Mesendoderm (in vitro differentiated cells): ENCODE results near the gene STPG1.
"Not testable (repeated sequence)": the region's sequence is repeated elsewhere in the genome, so short reads cannot be mapped to it uniquely, and the experiment has no call there.

ENCODE experiments used
- DNase-seq: peaks from one replicate; pipeline ENCODE4 v3.0.0; 2013
- H2AK5ac ChIP-seq: 2 replicates; pipeline ENCODE4 v1.6.1; 2013; ENCODE audit warnings: low read length, inconsistent platforms
- H2BK120ac ChIP-seq: 2 replicates; pipeline ENCODE4 v1.6.1; 2013; ENCODE audit warnings: low read depth, mild to moderate bottlenecking, low read length, moderate library complexity, mixed read lengths
- H2BK15ac ChIP-seq: replicated peaks from 2 replicates; pipeline ENCODE4 v1.6.1; 2013; ENCODE audit warnings: low read depth, mild to moderate bottlenecking, moderate library complexity
- H2BK5ac ChIP-seq: 2 replicates; pipeline ENCODE4 v1.6.1; 2013; ENCODE audit warnings: low read length, inconsistent platforms
- H3K18ac ChIP-seq: 2 replicates; pipeline ENCODE4 v1.6.1; 2013; ENCODE audit warnings: mild to moderate bottlenecking, low read length, mixed read lengths
- H3K23ac ChIP-seq: one replicate; pipeline ENCODE4 v1.6.1; 2013; ENCODE audit warnings: low read length
- H3K27ac ChIP-seq: 2 replicates; pipeline ENCODE4 v1.5.1; 2013; ENCODE audit warnings: low read depth, mild to moderate bottlenecking, inconsistent platforms, low read length, moderate library complexity
- H3K27me3 ChIP-seq: 2 replicates; pipeline ENCODE4 v1.6.1; 2013; ENCODE audit warnings: low read length, control low read depth, mild to moderate bottlenecking, inconsistent platforms; ENCODE audit not compliant: insufficient read depth, poor library complexity
- H3K36me3 ChIP-seq: 2 replicates; pipeline ENCODE4 v1.6.1; 2013; ENCODE audit warnings: low read length, inconsistent platforms; ENCODE audit not compliant: control insufficient read depth, insufficient read depth
- H3K4ac ChIP-seq: one replicate; pipeline ENCODE4 v1.6.1; 2013; ENCODE audit warnings: low read depth, mild to moderate bottlenecking, low read length, moderate library complexity
- H3K4me1 ChIP-seq: 2 replicates; pipeline ENCODE4 v1.6.1; 2013; ENCODE audit warnings: low read depth, low read length, inconsistent platforms; ENCODE audit not compliant: control insufficient read depth
- H3K4me2 ChIP-seq: 2 replicates; pipeline ENCODE4 v1.6.1; 2013; ENCODE audit warnings: low read length
- H3K4me3 ChIP-seq: 2 replicates; pipeline ENCODE4 v1.5.1; 2013; ENCODE audit warnings: mild to moderate bottlenecking, low read length
- H3K56ac ChIP-seq: one replicate; pipeline ENCODE4 v1.6.1; 2013; ENCODE audit warnings: low read length
- H3K79me1 ChIP-seq: 2 replicates; pipeline ENCODE4 v1.6.1; 2013; ENCODE audit warnings: low read length, inconsistent platforms
- H3K79me2 ChIP-seq: 2 replicates; pipeline ENCODE4 v1.6.1; 2013; ENCODE audit warnings: mild to moderate bottlenecking, low read length; ENCODE audit not compliant: control insufficient read depth, insufficient read depth
- H3K9ac ChIP-seq: 2 replicates; pipeline ENCODE4 v1.6.1; 2013; ENCODE audit warnings: low read length, inconsistent platforms
- H4K5ac ChIP-seq: one replicate; pipeline ENCODE4 v1.6.1; 2013; ENCODE audit warnings: low read length
- H4K8ac ChIP-seq: one replicate; pipeline ENCODE4 v1.6.1; 2013; ENCODE audit warnings: low read depth, mild to moderate bottlenecking, control low read depth, low read length, moderate library complexity
- WGBS: extraction: QIAGEN DNeasy Blood & Tissue Kit; methylation state at CpG from one replicate; pipeline ENCODE4 v1.1.7; 2013; ENCODE audit warnings: low lambda C conversion rate, missing lambda C conversion rate; ENCODE audit not compliant: insufficient coverage; ENCODE audit errors: extremely low coverage; 5-methylcytosine and 5-hydroxymethylcytosine counted together

STPG1 gene

DNA sequence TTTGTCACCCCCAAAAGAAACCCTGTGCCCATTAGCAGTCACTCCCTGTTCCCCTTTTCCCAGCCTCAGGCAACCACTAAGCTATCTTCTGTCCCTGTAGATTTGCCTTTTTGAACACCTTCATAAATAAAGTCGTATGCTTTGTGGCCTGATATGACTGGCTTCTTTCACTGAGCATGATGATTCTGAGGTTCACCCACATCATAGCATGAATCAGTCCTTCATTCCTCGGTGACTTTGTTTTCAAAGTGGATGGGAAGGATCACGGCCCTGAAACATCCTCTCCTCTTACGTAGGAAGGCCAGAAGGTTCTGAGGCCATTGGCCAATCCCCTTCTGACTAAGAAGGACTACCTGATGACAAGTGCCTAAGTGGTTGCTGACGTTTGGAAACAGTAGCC lies 41.1 kb upstream of the STPG1 start:
- H4K8ac ChIP-seq, result no peak overlapping the region
- H3K36me3 ChIP-seq, result no peaks in the 10 kb centered on the region
- H4K5ac ChIP-seq, result no peak overlapping the region
- no peaks in the 10 kb centered on the region for H3K79me1 ChIP-seq
- H3K23ac ChIP-seq, result no peak overlapping the region
- H3K4me2 ChIP-seq, result no peak overlapping the region
- H2AK5ac ChIP-seq, result no peak overlapping the region
- H2BK120ac ChIP-seq, result no peak overlapping the region
- WGBS, result no CpG with 5 or more reads among the region's 5 CpGs
- H3K4ac ChIP-seq, result no peak overlapping the region
- no peaks in the 10 kb centered on the region for H3K79me2 ChIP-seq
- H3K4me1 ChIP-seq, result no peaks in the 10 kb centered on the region
- no peak overlapping the region for H3K27ac ChIP-seq
- no peak overlapping the region for H3K18ac ChIP-seq
- no peak overlapping the region for H2BK15ac ChIP-seq
- no peak overlapping the region for H3K4me3 ChIP-seq
- DNase-seq, result no peak
- no peak overlapping the region for H2BK5ac ChIP-seq
- no peak overlapping the region for H3K9ac ChIP-seq
- no peak overlapping the region for H3K56ac ChIP-seq
- no peaks in the 10 kb centered on the region for H3K27me3 ChIP-seq

GRCh38 chr1:24452922-24453485 lies 39.4 kb upstream of the STPG1 start:
- Histone ChIP-seq H3K36me3 (no peaks in the 10 kb centered on the region), H4K5ac (no peak overlapping the region), H3K4me2 (no peak overlapping the region), H3K18ac (no peak overlapping the region), H3K4me3 (no peak overlapping the region), H3K79me2 (no peaks in the 10 kb centered on the region), H3K4ac (no peak overlapping the region), H3K79me1 (no peaks in the 10 kb centered on the region), H2BK15ac (no peak overlapping the region), H2BK5ac (no peak overlapping the region), H3K56ac (no peak overlapping the region), H3K27ac (no peak overlapping the region), H3K27me3 (no peaks in the 10 kb centered on the region), H2BK120ac (no peak overlapping the region), H3K9ac (no peak overlapping the region), H3K23ac (no peak overlapping the region), H4K8ac (no peak overlapping the region), H3K4me1 (no peaks in the 10 kb centered on the region), H2AK5ac (no peak overlapping the region)
- no CpG with 5 or more reads among the region's 8 CpGs for WGBS
- DNase-seq, result no peak

GRCh38 chr1:24451746-24452145 lies 38.2 kb upstream of the STPG1 start:
- Histone ChIP-seq H2BK5ac (no peak overlapping the region), H3K36me3 (no peaks in the 10 kb centered on the region), H4K8ac (no peak overlapping the region), H3K79me1 (no peaks in the 10 kb centered on the region), H3K56ac (no peak overlapping the region), H2BK120ac (no peak overlapping the region), H3K27me3 (no peaks in the 10 kb centered on the region), H3K4me1 (no peaks in the 10 kb centered on the region), H3K9ac (no peak overlapping the region), H3K4ac (no peak overlapping the region), H2BK15ac (no peak overlapping the region), H3K23ac (no peak overlapping the region), H3K18ac (no peak overlapping the region), H3K27ac (no peak overlapping the region), H4K5ac (no peak overlapping the region), H2AK5ac (no peak overlapping the region), H3K79me2 (no peaks in the 10 kb centered on the region), H3K4me3 (no peak overlapping the region), H3K4me2 (no peak overlapping the region)
- WGBS, result no CpG with 5 or more reads among the region's 3 CpGs
- no peak for DNase-seq

DNA sequence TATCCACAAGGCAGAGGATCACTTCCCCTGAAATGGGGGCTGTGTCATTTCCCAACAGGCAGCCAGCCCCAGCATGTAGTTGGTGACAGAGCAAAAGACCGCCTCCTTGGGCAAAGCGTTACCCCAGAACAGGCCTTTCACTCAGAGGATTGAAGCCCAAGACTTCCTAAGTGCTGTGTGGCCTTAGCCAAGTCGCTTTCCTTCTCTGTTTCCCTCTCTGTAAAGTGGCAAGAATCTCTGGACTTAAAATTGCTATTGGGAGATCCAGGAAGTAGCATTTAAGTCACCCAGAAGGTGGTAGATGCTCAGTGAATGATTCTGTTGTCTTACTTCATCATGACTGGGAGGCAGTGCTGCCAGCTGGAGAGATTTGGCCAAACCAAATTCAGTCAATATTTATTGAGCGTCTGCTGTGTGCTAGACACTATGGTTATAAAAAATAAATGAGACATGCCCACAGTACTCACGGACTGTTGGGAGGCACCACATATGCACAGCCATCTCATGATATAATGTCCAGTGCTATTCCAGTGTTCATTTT lies 37.3 kb upstream of the STPG1 start:
- no peaks in the 10 kb centered on the region for H3K79me2 ChIP-seq
- H4K5ac ChIP-seq, result no peak overlapping the region
- H3K36me3 ChIP-seq, result no peaks in the 10 kb centered on the region
- no peak overlapping the region for H3K56ac ChIP-seq
- H2BK15ac ChIP-seq, result no peak overlapping the region
- no peak overlapping the region for H3K18ac ChIP-seq
- WGBS, result no CpG with 5 or more reads among the region's 5 CpGs
- no peak overlapping the region for H2AK5ac ChIP-seq
- H3K4me1 ChIP-seq, result no peaks in the 10 kb centered on the region
- H3K9ac ChIP-seq, result no peak overlapping the region
- no peak overlapping the region for H4K8ac ChIP-seq
- no peak overlapping the region for H3K4me3 ChIP-seq
- no peak overlapping the region for H3K4me2 ChIP-seq
- H3K23ac ChIP-seq, result no peak overlapping the region
- no peak for DNase-seq
- no peaks in the 10 kb centered on the region for H3K79me1 ChIP-seq
- no peaks in the 10 kb centered on the region for H3K27me3 ChIP-seq
- no peak overlapping the region for H3K27ac ChIP-seq
- H2BK5ac ChIP-seq, result no peak overlapping the region
- H2BK120ac ChIP-seq, result no peak overlapping the region
- H3K4ac ChIP-seq, result no peak overlapping the region

DNA sequence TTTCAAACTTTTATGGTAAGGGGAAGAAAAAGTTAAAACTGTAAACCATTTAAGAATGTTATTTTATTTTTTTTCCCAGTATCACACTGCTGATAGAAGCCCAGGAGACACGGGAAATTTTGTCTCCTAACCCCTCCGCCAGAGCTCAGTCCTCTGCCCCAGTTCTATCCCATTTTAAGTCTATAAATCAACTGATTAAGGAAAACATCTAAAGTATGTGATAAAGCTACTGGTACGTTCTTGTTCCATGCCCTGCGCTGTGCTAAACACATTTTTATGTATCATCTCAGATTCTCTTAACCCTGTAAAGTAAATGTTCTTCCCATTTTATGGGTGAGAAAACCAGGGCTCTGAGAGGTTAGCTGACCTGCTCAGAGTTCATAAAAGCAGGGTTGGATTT lies 36.7 kb upstream of the STPG1 start:
- H3K23ac ChIP-seq, result no peak overlapping the region
- no peak overlapping the region for H2AK5ac ChIP-seq
- no peak overlapping the region for H2BK120ac ChIP-seq
- H4K8ac ChIP-seq, result no peak overlapping the region
- H4K5ac ChIP-seq, result no peak overlapping the region
- H3K4me3 ChIP-seq, result no peak overlapping the region
- no CpG with 5 or more reads among the region's 4 CpGs for WGBS
- no peak overlapping the region for H3K18ac ChIP-seq
- no peaks in the 10 kb centered on the region for H3K27me3 ChIP-seq
- H3K36me3 ChIP-seq, result no peaks in the 10 kb centered on the region
- no peak overlapping the region for H3K4me2 ChIP-seq
- H3K4me1 ChIP-seq, result no peaks in the 10 kb centered on the region
- H2BK15ac ChIP-seq, result no peak overlapping the region
- no peaks in the 10 kb centered on the region for H3K79me2 ChIP-seq
- H3K9ac ChIP-seq, result no peak overlapping the region
- DNase-seq, result no peak
- no peak overlapping the region for H3K4ac ChIP-seq
- H2BK5ac ChIP-seq, result no peak overlapping the region
- H3K79me1 ChIP-seq, result no peaks in the 10 kb centered on the region
- no peak overlapping the region for H3K27ac ChIP-seq
- H3K56ac ChIP-seq, result no peak overlapping the region

DNA sequence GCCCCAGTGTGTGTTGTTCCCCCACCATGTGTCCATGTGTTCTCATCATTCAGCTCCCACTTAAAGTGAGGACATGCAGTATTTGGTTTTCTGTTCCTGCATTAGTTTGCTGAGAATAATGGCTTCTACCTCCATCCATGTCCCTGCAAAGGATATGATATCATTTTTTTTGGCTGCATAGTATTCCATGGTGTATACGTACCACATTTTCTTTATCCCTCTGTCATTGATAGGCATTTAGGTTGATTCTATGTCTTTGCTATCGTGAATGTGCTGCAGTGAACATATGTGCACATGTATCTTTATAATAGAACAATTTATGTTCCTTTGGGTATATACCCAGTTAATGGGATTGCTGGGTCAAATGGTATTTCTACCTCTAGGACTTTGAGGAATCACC lies 32.9 kb upstream of the STPG1 start:
- not testable (repeated sequence) for H3K27me3 ChIP-seq, H3K56ac ChIP-seq, H3K4me2 ChIP-seq, H3K23ac ChIP-seq, H4K5ac ChIP-seq, H3K36me3 ChIP-seq, H3K4me1 ChIP-seq, H3K4ac ChIP-seq, H3K79me1 ChIP-seq, H2BK120ac ChIP-seq, H2AK5ac ChIP-seq, DNase-seq, H3K4me3 ChIP-seq, H4K8ac ChIP-seq, H3K79me2 ChIP-seq, H2BK15ac ChIP-seq, H2BK5ac ChIP-seq, H3K9ac ChIP-seq, H3K27ac ChIP-seq, H3K18ac ChIP-seq
- WGBS, result no CpG with 5 or more reads among the region's 2 CpGs
